ENCODE data around the gene PLAC8. TPM values are rescaled to one million over a fixed set of nuclear protein-coding genes. Genes with fewer than 3 reads are reported as not detected.

The PLAC8 gene
- total RNA-seq, 1 donor from 2014 or later = 1.1 TPM

- TF ChIP-seq CTCF (IDR thresholded peaks at IDR 0.05) = no peak
- no peaks in the 10 kb centered on the region for H3K4me1 ChIP-seq
- H3K27me3 ChIP-seq = no peaks in the 10 kb centered on the region
- no peak overlapping the region for H3K27ac ChIP-seq
- H3K9me3 ChIP-seq = no peaks in the 10 kb centered on the region
- intact Hi-C loops (cut with DNase I) = no loop called here
- DNase-seq (ENCODE audit: low spot score in 2 of 2) = no peak
- no peak overlapping the region for H3K4me3 ChIP-seq
- H3K36me3 ChIP-seq = no peaks in the 10 kb centered on the region
Observed at GRCh38 chr4:83129264-83129663, 14.7 kb upstream of the PLAC8 start.

GRCh38 chr4:83128240-83128929, 13.9 kb upstream of the PLAC8 start:
- no peak overlapping the region for H3K27ac ChIP-seq
- H3K36me3 ChIP-seq = no peaks in the 10 kb centered on the region
- no peak for TF ChIP-seq CTCF (IDR thresholded peaks at IDR 0.05)
- no peak for DNase-seq (ENCODE audit: low spot score in 2 of 2)
- H3K9me3 ChIP-seq = no peaks in the 10 kb centered on the region
- no peak overlapping the region for H3K4me3 ChIP-seq
- H3K4me1 ChIP-seq = no peaks in the 10 kb centered on the region
- intact Hi-C loops (cut with DNase I) = no loop called here
- no peaks in the 10 kb centered on the region for H3K27me3 ChIP-seq

GRCh38 chr4:83125738-83126141, 11.2 kb upstream of the PLAC8 start:
- no peaks in the 10 kb centered on the region for H3K9me3 ChIP-seq
- no peaks in the 10 kb centered on the region for H3K36me3 ChIP-seq
- no peak overlapping the region for H3K4me3 ChIP-seq
- H3K4me1 ChIP-seq = no peaks in the 10 kb centered on the region
- H3K27me3 ChIP-seq = no peaks in the 10 kb centered on the region
- intact Hi-C loops (cut with DNase I) = no loop called here
- no peak for DNase-seq (ENCODE audit: low spot score in 2 of 2)
- no peak overlapping the region for H3K27ac ChIP-seq
- TF ChIP-seq CTCF (IDR thresholded peaks at IDR 0.05) = no peak

GRCh38 chr4:83124111-83124780, 9.7 kb upstream of the PLAC8 start:
- TF ChIP-seq CTCF (IDR thresholded peaks at IDR 0.05) = no peak
- Histone ChIP-seq H3K4me1 (no peaks in the 10 kb centered on the region), H3K4me3 (no peak overlapping the region), H3K27me3 (no peaks in the 10 kb centered on the region), H3K27ac (no peak overlapping the region), H3K9me3 (no peaks in the 10 kb centered on the region), H3K36me3 (no peaks in the 10 kb centered on the region)
- DNase-seq (ENCODE audit: low spot score in 2 of 2) = no peak
- intact Hi-C loops (cut with DNase I) = no loop called here

- Histone ChIP-seq H3K4me3 (no peak overlapping the region), H3K4me1 (no peaks in the 10 kb centered on the region), H3K27me3 (no peaks in the 10 kb centered on the region), H3K9me3 (no peaks in the 10 kb centered on the region), H3K27ac (no peak overlapping the region), H3K36me3 (no peaks in the 10 kb centered on the region)
- intact Hi-C loops (cut with DNase I) = no loop called here
- TF ChIP-seq CTCF (IDR thresholded peaks at IDR 0.05) = no peak
- no peak for DNase-seq (ENCODE audit: low spot score in 2 of 2)
Observed at GRCh38 chr4:83121246-83121645, 6.7 kb upstream of the PLAC8 start.

All from ascending aorta (tissue), 2 donors.